Measurements from ENCODE around the gene OTOGL. TPM values are rescaled to one million over a fixed set of nuclear protein-coding genes. Genes with fewer than 3 reads are reported as not detected.
"Not testable (repeated sequence)": the region's sequence is repeated elsewhere in the genome, so short reads cannot be mapped to it uniquely, and the experiment has no call there.

The OTOGL gene
- total RNA-seq, 3 donors from 2014 or later: 0.10 to 0.66 (median 0.61) TPM

GRCh38 chr12:80135624-80136023 lies 36.3 kb downstream of the OTOGL start:
- Histone ChIP-seq H3K9me3 (no peaks in the 10 kb centered on the region), H3K4me1 (ENCODE audit: low read depth) (no peaks in the 10 kb centered on the region), H3K36me3 (ENCODE audit: low read depth) (no peaks in the 10 kb centered on the region), H3K4me3 (no peak overlapping the region)
- intact Hi-C loops (cut with DNase I, micrococcal nuclease): no loop called here
- ATAC-seq: no peak
- DNase-seq: no peak
- no peak for TF ChIP-seq CTCF (IDR thresholded peaks at IDR 0.05)

- no peaks in the 10 kb centered on the region for H3K4me1 ChIP-seq (ENCODE audit: low read depth)
- no peaks in the 10 kb centered on the region for H3K36me3 ChIP-seq (ENCODE audit: low read depth)
- no peak for TF ChIP-seq CTCF (IDR thresholded peaks at IDR 0.05)
- no peaks in the 10 kb centered on the region for H3K9me3 ChIP-seq
- H3K4me3 ChIP-seq: no peak overlapping the region
- DNase-seq (no peak), ATAC-seq (no peak)
- intact Hi-C loops (cut with DNase I, micrococcal nuclease): no loop called here
Measured at GRCh38 chr12:80140005-80140404, 40.7 kb downstream of the OTOGL start.

GRCh38 chr12:80142640-80143039 lies 43.3 kb downstream of the OTOGL start:
- ATAC-seq: no peak
- no peak for TF ChIP-seq CTCF (IDR thresholded peaks at IDR 0.05)
- no peak for DNase-seq
- Histone ChIP-seq H3K4me1 (ENCODE audit: low read depth) (no peaks in the 10 kb centered on the region), H3K9me3 (no peaks in the 10 kb centered on the region), H3K4me3 (no peak overlapping the region), H3K36me3 (ENCODE audit: low read depth) (no peaks in the 10 kb centered on the region)
- intact Hi-C loops (cut with DNase I, micrococcal nuclease): no loop called here

GRCh38 chr12:80143537-80143936 lies 44.2 kb downstream of the OTOGL start:
- TF ChIP-seq CTCF (IDR thresholded peaks at IDR 0.05): no peak
- intact Hi-C loops (cut with DNase I, micrococcal nuclease): no loop called here
- DNase-seq: no peak
- H3K4me1 ChIP-seq (ENCODE audit: low read depth): no peaks in the 10 kb centered on the region
- no peak overlapping the region for H3K4me3 ChIP-seq
- no peaks in the 10 kb centered on the region for H3K36me3 ChIP-seq (ENCODE audit: low read depth)
- H3K9me3 ChIP-seq: no peaks in the 10 kb centered on the region
- no peak for ATAC-seq

- ATAC-seq; H3K4me3 ChIP-seq; intact Hi-C loops (cut with DNase I, micrococcal nuclease); DNase-seq; H3K36me3 ChIP-seq (ENCODE audit: low read depth); H3K9me3 ChIP-seq; H3K4me1 ChIP-seq (ENCODE audit: low read depth): not testable (repeated sequence)
Measured at GRCh38 chr12:80149547-80150313, 50.4 kb downstream of the OTOGL start.

- DNase-seq (no peak), ATAC-seq (no peak)
- no peaks in the 10 kb centered on the region for H3K4me1 ChIP-seq (ENCODE audit: low read depth)
- no peak for TF ChIP-seq CTCF (IDR thresholded peaks at IDR 0.05)
- no peak overlapping the region for H3K4me3 ChIP-seq
- no peaks in the 10 kb centered on the region for H3K36me3 ChIP-seq (ENCODE audit: low read depth)
- no peaks in the 10 kb centered on the region for H3K9me3 ChIP-seq
- intact Hi-C loops (cut with DNase I, micrococcal nuclease): no loop called here
Measured at GRCh38 chr12:80151131-80151530, 51.8 kb downstream of the OTOGL start.

All from mucosa of descending colon (tissue), 3 donors.